GM12892 (cell line): ENCODE measurements around the gene KIF26A.

Experiments
- POLR2A ChIP-seq: IDR thresholded peaks from 2 replicates; pipeline ENCODE4 v1.6.1; 2011; ENCODE audit warnings: low read depth, low read length, control low read depth
- POLR2AphosphoS5 ChIP-seq: IDR thresholded peaks from 2 replicates; pipeline ENCODE4 v1.6.1; 2011; ENCODE audit warnings: low read depth, low read length, control low read depth

GRCh38 chr14:104130974-104131651, 7.3 kb upstream of the KIF26A start:
- TF ChIP-seq POLR2A, result no peak
- TF ChIP-seq POLR2AphosphoS5, result no peak
